ENCODE measurements around the gene GPR153.

Gene GPR153

DNA sequence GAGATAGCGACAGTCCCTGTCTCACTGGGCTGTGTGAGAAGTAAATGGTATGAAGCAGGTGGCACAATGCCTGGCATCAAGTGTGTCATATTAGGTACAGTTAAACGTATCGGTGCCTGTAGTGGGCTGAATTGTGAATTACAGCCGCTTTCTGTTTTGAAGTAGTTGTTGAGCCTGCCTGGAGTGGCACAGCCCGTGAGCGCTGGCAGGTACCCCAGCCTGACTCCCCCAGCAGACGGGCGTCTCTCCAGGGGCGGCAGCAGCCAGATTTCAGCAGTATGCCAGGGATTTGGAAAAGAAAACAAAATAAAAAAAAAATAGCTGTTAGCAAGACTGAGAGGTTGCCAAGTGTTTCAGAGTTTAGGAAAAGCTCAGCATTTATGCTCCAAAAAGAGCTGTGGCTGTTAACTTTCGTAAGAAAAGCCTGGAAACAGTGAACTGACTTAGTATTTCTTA lies 26.6 kb upstream of the GPR153 start:
- DNase-seq (ENCODE audit: low read depth, low spot score), result no peak
- no peak overlapping the region for H3K4me3 ChIP-seq (ENCODE audit: low read depth, low read length)
- in situ Hi-C loops (cut with HindIII; ENCODE audit: low sequenced_read_pairs), result no loop called here
- TF ChIP-seq, protein P1, sequence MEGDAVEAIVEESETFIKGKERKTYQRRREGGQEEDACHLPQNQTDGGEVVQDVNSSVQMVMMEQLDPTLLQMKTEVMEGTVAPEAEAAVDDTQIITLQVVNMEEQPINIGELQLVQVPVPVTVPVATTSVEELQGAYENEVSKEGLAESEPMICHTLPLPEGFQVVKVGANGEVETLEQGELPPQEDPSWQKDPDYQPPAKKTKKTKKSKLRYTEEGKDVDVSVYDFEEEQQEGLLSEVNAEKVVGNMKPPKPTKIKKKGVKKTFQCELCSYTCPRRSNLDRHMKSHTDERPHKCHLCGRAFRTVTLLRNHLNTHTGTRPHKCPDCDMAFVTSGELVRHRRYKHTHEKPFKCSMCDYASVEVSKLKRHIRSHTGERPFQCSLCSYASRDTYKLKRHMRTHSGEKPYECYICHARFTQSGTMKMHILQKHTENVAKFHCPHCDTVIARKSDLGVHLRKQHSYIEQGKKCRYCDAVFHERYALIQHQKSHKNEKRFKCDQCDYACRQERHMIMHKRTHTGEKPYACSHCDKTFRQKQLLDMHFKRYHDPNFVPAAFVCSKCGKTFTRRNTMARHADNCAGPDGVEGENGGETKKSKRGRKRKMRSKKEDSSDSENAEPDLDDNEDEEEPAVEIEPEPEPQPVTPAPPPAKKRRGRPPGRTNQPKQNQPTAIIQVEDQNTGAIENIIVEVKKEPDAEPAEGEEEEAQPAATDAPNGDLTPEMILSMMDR (IDR thresholded peaks at IDR 0.05; ENCODE audit: low read depth, low read length), result no peak

DNA sequence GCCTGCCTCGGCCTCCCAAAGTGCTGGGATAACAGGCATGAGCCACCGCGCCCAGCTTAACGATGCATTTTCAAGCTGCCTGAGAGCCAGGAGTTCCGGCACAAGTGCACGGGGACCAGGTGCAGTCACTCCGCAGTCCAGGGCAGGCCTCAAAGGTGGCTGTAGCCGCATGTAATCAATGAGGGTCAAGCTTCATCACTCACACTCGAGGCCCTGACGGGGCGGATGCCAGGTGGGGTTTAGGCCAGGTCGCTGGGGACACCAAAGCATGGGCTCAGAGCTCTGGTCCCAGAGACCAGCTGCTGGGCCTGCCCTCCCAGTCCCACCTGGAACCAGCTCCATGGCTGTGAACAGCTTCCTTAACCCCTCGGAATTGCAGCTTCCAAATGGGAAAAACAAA lies 26.1 kb upstream of the GPR153 start:
- no peak overlapping the region for H3K4me3 ChIP-seq (ENCODE audit: low read depth, low read length)
- in situ Hi-C loops (cut with HindIII; ENCODE audit: low sequenced_read_pairs), result no loop called here
- no peak for DNase-seq (ENCODE audit: low read depth, low spot score)
- TF ChIP-seq, protein P1 (IDR thresholded peaks at IDR 0.05; ENCODE audit: low read depth, low read length), result no peak

DNA sequence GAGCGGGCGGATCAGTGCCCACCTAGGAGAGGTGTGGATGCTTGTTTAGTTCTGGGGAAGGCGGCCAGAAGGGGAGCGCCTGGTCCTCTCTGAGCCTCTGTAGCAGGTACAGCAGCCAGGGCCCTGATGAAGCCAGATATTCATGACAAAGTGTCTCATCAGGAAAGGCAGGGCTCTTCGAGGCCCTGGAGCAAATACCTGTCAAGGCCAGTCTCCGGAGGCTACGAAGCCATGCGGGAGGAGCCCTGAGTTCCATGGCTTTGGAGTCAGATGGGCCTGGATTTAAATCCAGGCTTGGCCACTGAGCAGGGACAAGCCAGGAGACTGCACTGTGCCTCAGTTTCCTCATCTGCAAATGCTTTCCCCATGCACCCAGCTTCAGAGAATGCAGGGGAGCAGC lies 25.4 kb upstream of the GPR153 start:
- in situ Hi-C loops (cut with HindIII; ENCODE audit: low sequenced_read_pairs), result no loop called here
- no peak overlapping the region for H3K4me3 ChIP-seq (ENCODE audit: low read depth, low read length)
- TF ChIP-seq, protein P1 (IDR thresholded peaks at IDR 0.05; ENCODE audit: low read depth, low read length), result no peak
- no peak for DNase-seq (ENCODE audit: low read depth, low spot score)

DNA sequence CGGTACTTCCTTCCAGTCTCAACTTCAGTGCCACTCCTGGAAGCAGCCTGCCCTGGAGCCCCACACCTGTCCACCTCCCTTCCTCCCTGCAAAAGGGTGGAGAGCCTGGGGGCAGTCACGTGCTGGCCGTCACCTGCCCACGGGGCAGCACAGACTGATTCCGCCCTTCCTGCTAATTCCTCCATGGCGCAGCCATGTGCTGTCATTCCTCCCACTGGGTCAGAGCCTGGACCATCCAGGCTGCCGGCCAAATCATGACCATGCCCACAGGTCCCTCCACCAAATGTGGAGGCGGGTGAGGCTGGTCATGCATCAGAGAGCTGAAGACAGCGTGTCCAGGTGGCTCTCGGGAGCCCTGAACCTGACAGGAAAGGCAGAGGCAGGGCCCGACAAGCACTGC lies 24.4 kb upstream of the GPR153 start:
- no peak for DNase-seq (ENCODE audit: low read depth, low spot score)
- H3K4me3 ChIP-seq (ENCODE audit: low read depth, low read length), result no peak overlapping the region
- TF ChIP-seq, protein P1 (IDR thresholded peaks at IDR 0.05; ENCODE audit: low read depth, low read length), result no peak
- in situ Hi-C loops (cut with HindIII; ENCODE audit: low sequenced_read_pairs), result no loop called here

DNA sequence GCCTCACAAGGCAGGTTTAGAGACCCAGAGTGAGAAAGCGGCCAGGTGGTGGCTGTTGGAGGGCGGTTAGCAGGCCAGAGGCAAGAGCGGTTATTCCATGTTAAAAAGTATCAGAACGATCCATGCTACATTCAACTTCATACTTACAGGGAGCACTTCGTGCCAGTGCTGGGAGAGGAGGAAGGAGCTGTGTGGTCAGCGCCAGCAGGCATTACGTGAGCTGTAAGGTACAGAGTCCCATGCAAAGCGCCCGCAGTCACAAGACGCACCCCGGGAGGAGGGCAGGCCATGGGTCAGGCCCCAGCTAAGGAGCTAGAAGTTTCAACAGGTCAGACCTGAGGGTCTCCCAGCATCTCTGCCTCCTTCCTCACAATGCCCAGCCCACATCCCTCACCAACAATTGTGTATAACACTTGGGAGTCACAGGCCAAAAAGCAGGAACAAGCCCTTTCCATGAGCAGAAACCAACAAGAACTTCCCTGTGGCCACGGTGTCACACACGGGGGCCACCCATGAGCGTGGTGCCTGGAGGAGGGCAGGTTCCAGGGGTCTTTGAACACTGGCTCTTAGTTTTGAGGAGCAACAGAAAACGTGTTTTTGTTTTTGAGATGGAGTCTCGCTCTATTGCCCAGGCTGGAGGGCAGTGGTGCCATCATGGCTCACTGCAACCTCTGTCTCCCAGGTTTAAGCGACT lies 21.8 kb upstream of the GPR153 start:
- in situ Hi-C loops (cut with HindIII; ENCODE audit: low sequenced_read_pairs), result no loop called here
- TF ChIP-seq, protein P1 (IDR thresholded peaks at IDR 0.05; ENCODE audit: low read depth, low read length), result no peak
- no peak overlapping the region for H3K4me3 ChIP-seq (ENCODE audit: low read depth, low read length)
- DNase-seq (ENCODE audit: low read depth, low spot score), result no peak

DNA sequence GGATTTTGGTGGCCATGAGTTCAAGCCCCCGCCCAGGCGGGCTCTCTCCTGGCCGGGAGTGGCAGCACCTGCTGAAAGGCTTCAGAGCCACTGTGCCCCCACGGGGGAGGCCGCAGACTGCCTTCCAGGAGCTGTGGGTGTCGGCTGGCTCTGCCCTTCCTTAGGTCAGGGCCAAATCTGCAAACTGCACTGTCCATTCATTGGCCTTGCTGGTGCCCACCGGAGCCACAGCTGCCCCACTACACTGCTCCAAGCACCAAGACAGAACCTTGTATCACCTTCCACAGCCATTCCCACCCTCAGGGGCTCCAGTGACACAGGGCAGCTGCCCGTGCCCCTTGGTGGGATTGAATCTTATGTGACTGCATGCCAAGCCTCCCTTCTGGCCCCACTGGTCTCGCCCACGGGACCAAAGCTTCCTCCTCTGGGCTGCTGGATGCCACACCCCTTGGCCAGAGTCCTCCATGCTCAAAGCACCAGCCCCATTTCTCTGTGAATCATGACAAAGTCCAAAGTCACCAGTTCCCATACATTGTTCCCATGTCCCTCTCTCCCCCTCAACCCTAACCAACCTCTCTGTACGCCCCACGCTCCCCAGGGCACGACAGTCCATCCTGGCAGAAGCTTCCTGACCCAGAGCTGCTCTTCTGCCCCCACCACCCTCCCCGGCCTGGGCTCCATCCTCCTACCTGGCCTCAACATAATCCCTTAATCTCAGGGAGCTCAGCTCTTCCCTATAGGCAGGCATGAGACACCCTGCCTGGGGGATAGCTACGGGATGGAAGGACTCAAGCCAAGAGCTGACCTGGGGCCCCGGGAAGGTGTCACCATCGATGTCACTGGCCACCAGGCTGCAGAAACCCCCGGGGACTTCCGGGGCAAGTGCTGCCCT lies 20.9 kb upstream of the GPR153 start:
- no peak for DNase-seq (ENCODE audit: low read depth, low spot score)

More for the DNA sequence above, 20.9 kb upstream of the GPR153 start:
- TF ChIP-seq, protein P1 (IDR thresholded peaks at IDR 0.05; ENCODE audit: low read depth, low read length), result no peak
- in situ Hi-C loops (cut with HindIII; ENCODE audit: low sequenced_read_pairs), result no loop called here
- H3K4me3 ChIP-seq (ENCODE audit: low read depth, low read length), result no peak overlapping the region

Measured in astrocyte of the spinal cord (primary cell).